Measurements from ENCODE around the gene PPIL6. TPM values are rescaled to one million over a fixed set of nuclear protein-coding genes. Genes with fewer than 3 reads are reported as not detected.
"Not testable (repeated sequence)": the region's sequence is repeated elsewhere in the genome, so short reads cannot be mapped to it uniquely, and the experiment has no call there.

The PPIL6 gene
- total RNA-seq, 2 donors from 2014 or later: 4.2 to 6.0 TPM

DNA sequence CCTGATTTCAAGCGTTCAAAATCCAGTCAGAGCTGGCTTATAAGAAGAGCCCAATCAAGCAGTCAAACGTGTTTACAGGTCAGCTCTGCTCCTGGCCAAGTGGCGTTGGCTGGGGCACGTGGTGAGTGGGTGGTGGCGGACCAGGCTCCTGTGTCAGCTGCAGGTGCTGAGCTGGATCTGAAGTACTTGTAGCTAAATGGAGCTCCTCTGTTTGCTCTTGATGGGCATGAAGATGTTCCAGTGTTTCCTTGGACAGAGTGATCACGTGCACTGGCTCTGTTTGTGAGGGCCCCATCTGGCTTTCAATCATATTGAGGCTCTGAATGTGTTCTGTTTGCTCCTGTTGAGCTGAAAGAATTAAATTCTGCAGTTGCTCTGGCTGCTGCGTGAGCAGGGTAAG, 25.3 kb upstream of the PPIL6 start:
- intact Hi-C loops (cut with DNase I): no loop called here
- no peaks in the 10 kb centered on the region for H3K36me3 ChIP-seq

DNA sequence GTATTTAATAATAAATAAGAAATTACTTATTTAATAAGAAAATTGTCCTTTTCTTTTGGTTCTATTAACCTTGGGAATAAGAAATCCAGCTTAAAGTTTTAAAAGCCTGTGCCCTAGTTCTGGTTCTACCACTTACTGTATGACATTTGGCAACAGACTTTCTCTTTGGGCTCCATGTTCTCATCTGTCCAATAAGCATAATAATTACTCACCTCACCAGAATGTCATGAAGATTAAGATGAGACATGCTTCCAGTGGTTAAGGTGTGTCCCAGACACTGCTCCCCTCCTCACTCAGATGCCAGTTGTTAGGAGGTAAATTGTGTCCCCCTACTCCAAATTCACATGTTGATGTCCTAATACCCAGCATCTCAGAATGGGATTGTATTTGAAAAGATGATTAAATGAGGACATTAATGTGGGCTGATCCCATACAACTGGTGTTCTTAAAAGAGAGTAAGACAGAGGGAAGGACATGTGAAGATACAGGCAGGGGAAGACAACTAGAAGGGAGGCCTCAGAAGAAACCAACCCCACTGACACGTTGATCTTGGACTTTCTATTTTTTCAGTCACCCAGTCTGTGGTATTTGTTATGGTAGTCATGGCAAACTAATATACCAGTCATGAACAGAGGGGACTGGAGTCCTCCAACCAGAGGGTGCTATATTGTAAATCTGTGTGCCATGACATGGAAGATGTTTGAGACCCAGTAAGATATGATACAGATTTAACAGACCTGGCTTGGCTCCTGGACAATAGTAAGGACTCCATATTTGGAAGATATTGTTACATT, 21.5 kb upstream of the PPIL6 start:
- no peak overlapping the region for H3K4me3 ChIP-seq
- no peak overlapping the region for H3K27ac ChIP-seq
- H3K27me3 ChIP-seq (replicated peaks; ENCODE audit: insufficient read depth): no peaks in the 10 kb centered on the region
- H3K36me3 ChIP-seq: no peaks in the 10 kb centered on the region
- intact Hi-C loops (cut with DNase I): no loop called here
- 86% methylated on average over 1 of the region's 1 CpG for WGBS
- no peaks in the 10 kb centered on the region for H3K9me3 ChIP-seq
- H3K4me1 ChIP-seq (replicated peaks): no peaks in the 10 kb centered on the region
- TF ChIP-seq POLR2AphosphoS5 (IDR thresholded peaks at IDR 0.05) (no peak), POLR2A (IDR thresholded peaks at IDR 0.05) (no peak)
- TF ChIP-seq, protein P1, sequence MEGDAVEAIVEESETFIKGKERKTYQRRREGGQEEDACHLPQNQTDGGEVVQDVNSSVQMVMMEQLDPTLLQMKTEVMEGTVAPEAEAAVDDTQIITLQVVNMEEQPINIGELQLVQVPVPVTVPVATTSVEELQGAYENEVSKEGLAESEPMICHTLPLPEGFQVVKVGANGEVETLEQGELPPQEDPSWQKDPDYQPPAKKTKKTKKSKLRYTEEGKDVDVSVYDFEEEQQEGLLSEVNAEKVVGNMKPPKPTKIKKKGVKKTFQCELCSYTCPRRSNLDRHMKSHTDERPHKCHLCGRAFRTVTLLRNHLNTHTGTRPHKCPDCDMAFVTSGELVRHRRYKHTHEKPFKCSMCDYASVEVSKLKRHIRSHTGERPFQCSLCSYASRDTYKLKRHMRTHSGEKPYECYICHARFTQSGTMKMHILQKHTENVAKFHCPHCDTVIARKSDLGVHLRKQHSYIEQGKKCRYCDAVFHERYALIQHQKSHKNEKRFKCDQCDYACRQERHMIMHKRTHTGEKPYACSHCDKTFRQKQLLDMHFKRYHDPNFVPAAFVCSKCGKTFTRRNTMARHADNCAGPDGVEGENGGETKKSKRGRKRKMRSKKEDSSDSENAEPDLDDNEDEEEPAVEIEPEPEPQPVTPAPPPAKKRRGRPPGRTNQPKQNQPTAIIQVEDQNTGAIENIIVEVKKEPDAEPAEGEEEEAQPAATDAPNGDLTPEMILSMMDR (IDR thresholded peaks at IDR 0.05): no peak
- no peak for DNase-seq (ENCODE audit: low spot score)

More for the DNA sequence above, 25.3 kb upstream of the PPIL6 start:
- DNase-seq (ENCODE audit: low spot score): no peak
- 76% methylated on average over 7 of the region's 7 CpGs for whole genome bisulfite sequencing
- no peaks in the 10 kb centered on the region for H3K9me3 ChIP-seq
- no peak overlapping the region for H3K4me3 ChIP-seq
- H3K27ac ChIP-seq: no peak overlapping the region
- no peaks in the 10 kb centered on the region for H3K27me3 ChIP-seq (replicated peaks; ENCODE audit: insufficient read depth)
- no peaks in the 10 kb centered on the region for H3K4me1 ChIP-seq (replicated peaks)
- TF ChIP-seq POLR2AphosphoS5 (IDR thresholded peaks at IDR 0.05) (no peak), POLR2A (IDR thresholded peaks at IDR 0.05) (no peak)
- TF ChIP-seq, protein P1 (IDR thresholded peaks at IDR 0.05): no peak

DNA sequence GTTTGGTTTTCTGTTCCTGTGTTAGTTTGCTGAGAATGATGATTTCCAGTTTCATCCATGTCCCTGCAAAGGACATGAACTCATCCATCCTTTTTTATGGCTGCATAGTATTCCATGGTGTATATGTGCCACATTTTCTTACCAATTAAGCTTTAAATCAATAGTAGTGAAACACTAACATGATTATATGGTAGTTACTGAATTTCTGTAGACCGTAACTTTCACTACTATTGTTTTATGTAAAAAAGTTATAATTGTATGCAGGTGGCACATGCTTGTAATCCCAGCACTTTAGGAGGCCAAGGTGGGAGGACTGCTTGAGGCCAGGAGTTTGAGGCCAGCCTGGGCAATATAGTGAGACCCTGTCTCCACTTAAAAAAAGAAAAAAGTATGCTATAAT, 20.8 kb upstream of the PPIL6 start:
- DNase-seq (ENCODE audit: low spot score); H3K9me3 ChIP-seq; intact Hi-C loops (cut with DNase I); H3K27me3 ChIP-seq (replicated peaks; ENCODE audit: insufficient read depth); H3K4me1 ChIP-seq (replicated peaks); H3K36me3 ChIP-seq; H3K27ac ChIP-seq; H3K4me3 ChIP-seq: not testable (repeated sequence)
- WGBS: 100% methylated on average over 1 of the region's 1 CpG

DNA sequence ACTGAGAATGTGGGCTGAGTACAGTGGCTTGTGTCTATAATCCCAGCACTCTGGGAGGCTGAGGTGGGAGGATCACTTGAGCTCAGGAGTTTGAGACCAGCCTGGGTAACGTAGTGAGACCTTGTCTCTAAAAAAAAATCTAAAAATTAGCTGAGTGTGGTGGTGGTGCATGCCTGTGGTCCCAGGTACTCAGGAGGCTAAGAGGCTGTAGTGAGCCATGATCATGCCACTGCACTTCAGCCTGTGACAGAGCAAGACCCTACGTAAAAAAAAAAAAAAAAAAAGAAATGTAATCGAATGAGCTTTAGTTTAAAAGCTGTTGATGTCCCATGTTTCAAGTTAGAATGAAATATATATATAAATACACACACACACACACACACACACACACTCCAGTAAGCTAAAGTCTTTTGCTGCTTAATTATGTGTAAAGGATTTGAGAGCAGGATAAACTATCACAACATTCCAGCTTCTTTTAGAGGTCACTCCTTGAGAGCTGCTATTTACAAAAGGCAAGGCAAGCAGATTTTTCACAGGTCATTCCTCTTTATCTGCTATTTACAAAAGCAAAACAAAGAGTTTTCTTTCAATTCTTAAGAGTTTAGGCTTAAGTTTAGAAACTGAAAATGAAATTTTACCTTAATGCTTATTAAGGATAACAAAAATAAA, 19.9 kb upstream of the PPIL6 start:
- no peaks in the 10 kb centered on the region for H3K27me3 ChIP-seq (replicated peaks; ENCODE audit: insufficient read depth)
- no peak for TF ChIP-seq POLR2AphosphoS5 (IDR thresholded peaks at IDR 0.05)
- TF ChIP-seq, protein P1 (IDR thresholded peaks at IDR 0.05): no peak
- no peak for TF ChIP-seq POLR2A (IDR thresholded peaks at IDR 0.05)
- 87% methylated on average over 3 of the region's 3 CpGs for WGBS
- H3K9me3 ChIP-seq: no peaks in the 10 kb centered on the region
- intact Hi-C loops (cut with DNase I): no loop called here
- no peak overlapping the region for H3K4me3 ChIP-seq
- H3K27ac ChIP-seq: no peak overlapping the region
- no peak for DNase-seq (ENCODE audit: low spot score)
- H3K4me1 ChIP-seq (replicated peaks): no peaks in the 10 kb centered on the region
- H3K36me3 ChIP-seq: no peaks in the 10 kb centered on the region

DNA sequence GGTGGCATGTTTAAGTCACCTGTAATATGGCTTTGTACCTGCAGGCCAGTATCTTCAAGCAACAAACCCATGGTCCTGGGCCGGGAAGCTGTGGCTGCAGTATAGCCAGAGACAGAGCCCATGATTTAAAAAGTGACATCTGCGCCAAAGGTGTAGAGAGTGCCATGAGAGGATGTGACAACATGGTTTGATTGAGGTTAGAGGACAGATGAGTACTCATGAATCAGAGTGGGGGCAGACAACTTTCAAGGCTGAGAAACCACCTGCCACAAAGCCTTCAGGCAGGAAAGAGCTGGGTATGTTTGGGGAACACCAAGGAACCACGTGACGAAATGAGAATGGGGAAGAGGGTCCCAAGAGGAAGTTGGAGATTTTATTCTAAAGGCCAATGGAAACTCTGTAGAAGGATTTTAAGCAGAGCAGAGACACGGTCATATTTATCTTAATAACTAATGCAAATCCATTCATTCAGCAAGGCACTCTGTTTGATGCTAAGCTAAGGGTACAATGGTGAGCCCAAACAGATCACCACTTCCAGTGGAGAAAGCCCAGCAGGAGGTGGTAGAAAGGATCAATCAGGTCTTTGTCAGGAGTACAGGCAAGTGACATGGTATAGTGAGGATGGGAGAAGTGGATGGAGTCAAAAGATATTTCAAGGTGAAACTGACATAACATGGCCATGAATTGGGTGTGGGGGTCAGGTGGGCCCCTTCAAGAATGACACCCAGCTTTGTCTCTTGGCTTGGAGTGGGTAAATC, 18.5 kb upstream of the PPIL6 start:
- H3K27me3 ChIP-seq (replicated peaks; ENCODE audit: insufficient read depth): no peaks in the 10 kb centered on the region
- H3K27ac ChIP-seq: no peak overlapping the region
- no peaks in the 10 kb centered on the region for H3K9me3 ChIP-seq
- H3K36me3 ChIP-seq: no peaks in the 10 kb centered on the region
- TF ChIP-seq POLR2AphosphoS5 (IDR thresholded peaks at IDR 0.05) (no peak), POLR2A (IDR thresholded peaks at IDR 0.05) (no peak)
- TF ChIP-seq, protein P1 (IDR thresholded peaks at IDR 0.05): no peak
- intact Hi-C loops (cut with DNase I): no loop called here
- no peak overlapping the region for H3K4me3 ChIP-seq
- WGBS: 88% methylated on average over 5 of the region's 5 CpGs
- no peak for DNase-seq (ENCODE audit: low spot score)
- no peaks in the 10 kb centered on the region for H3K4me1 ChIP-seq (replicated peaks)
